IMR-90 (cell line): ENCODE results near the gene GAMT. TPM values are rescaled to one million over a fixed set of nuclear protein-coding genes. Genes with fewer than 3 reads are reported as not detected.

Source experiments
- polyA plus RNA-seq, 3 experiments: library from polyadenylated mRNA; depleted of rRNA; stranded (reverse); fragments of >200 nt; gene quantifications; 2 replicates each; pipeline ENCODE4 v1.2.3, GENCODE V29; 2012; ENCODE audit warnings: low replicate concordance in 1 of 3
- total RNA-seq: library from RNA; depleted of rRNA; stranded (reverse); fragments of >200 nt; gene quantifications from 2 replicates; pipeline ENCODE4 v1.2.3, GENCODE V29; 2012; rRNA removed

The GAMT gene
- total and polyA plus RNA-seq, 2 of the 4 experiments (the other 2 are of a cell fraction), result 22.8 to 51.8 TPM

Other genes starting within 250 kb of the GAMT start
- 13.4 and 13.6 TPM in 2 replicates for gene SBNO2, start 227.3 kb downstream of the GAMT start, total RNA-seq
- gene SBNO2, start 227.3 kb downstream of the GAMT start, polyA plus RNA-seq (2012; rRNA removed), result 40.4 and 40.5 TPM in 2 replicates
- 39.3 and 45.0 TPM in 2 replicates for gene STK11, start 195.8 kb downstream of the GAMT start, total RNA-seq
- gene STK11, start 195.8 kb downstream of the GAMT start, polyA plus RNA-seq (2012; rRNA removed), result 40.9 and 42.8 TPM in 2 replicates
- gene CBARP, start 163.5 kb downstream of the GAMT start, total RNA-seq, result 0.18 and 0.56 TPM in 2 replicates
- gene CBARP, start 163.5 kb downstream of the GAMT start, polyA plus RNA-seq (2012; rRNA removed), result 3.9 and 8.5 TPM in 2 replicates
- 7.3 and 13.6 TPM in 2 replicates for gene ATP5F1D, start 159.8 kb downstream of the GAMT start, total RNA-seq
- 140 and 189 TPM in 2 replicates for gene ATP5F1D, start 159.8 kb downstream of the GAMT start, polyA plus RNA-seq (2012; rRNA removed)
- 2.2 and 2.5 TPM in 2 replicates for gene MIDN, start 153.0 kb downstream of the GAMT start, total RNA-seq
- gene MIDN, start 153.0 kb downstream of the GAMT start, polyA plus RNA-seq (2012; rRNA removed), result 24.1 and 26.0 TPM in 2 replicates
- 226 and 299 TPM in 2 replicates for gene CIRBP, start 132.2 kb downstream of the GAMT start, total RNA-seq
- gene CIRBP, start 132.2 kb downstream of the GAMT start, polyA plus RNA-seq (2012; rRNA removed), result 405 and 542 TPM in 2 replicates
- 7.5 and 10.6 TPM in 2 replicates for gene FAM174C, start 126.0 kb downstream of the GAMT start, total RNA-seq
- gene FAM174C, start 126.0 kb downstream of the GAMT start, polyA plus RNA-seq (2012; rRNA removed), result 61.8 and 93.4 TPM in 2 replicates
- gene EFNA2, start 115.7 kb downstream of the GAMT start, total RNA-seq, result not detected in 2 replicates
- gene EFNA2, start 115.7 kb downstream of the GAMT start, polyA plus RNA-seq (2012; rRNA removed), result not detected in 2 replicates
- gene NDUFS7, start 17.6 kb downstream of the GAMT start, total RNA-seq, result 60.8 and 64.7 TPM in 2 replicates
- 136 and 167 TPM in 2 replicates for gene NDUFS7, start 17.6 kb downstream of the GAMT start, polyA plus RNA-seq (2012; rRNA removed)
- gene DAZAP1, start 6.0 kb upstream of the GAMT start, total RNA-seq, result 22.0 and 35.3 TPM in 2 replicates
- 62.8 and 63.6 TPM in 2 replicates for gene DAZAP1, start 6.0 kb upstream of the GAMT start, polyA plus RNA-seq (2012; rRNA removed)
- 834 and 1,179 TPM in 2 replicates for gene RPS15, start 36.9 kb upstream of the GAMT start, total RNA-seq
- 1,855 and 2,269 TPM in 2 replicates for gene RPS15, start 36.9 kb upstream of the GAMT start, polyA plus RNA-seq (2012; rRNA removed)
- 0.28 and 0.36 TPM in 2 replicates for gene APC2, start 48.6 kb upstream of the GAMT start, total RNA-seq
- 0.41 and 0.42 TPM in 2 replicates for gene APC2, start 48.6 kb upstream of the GAMT start, polyA plus RNA-seq (2012; rRNA removed)
- 10.4 and 10.6 TPM in 2 replicates for gene C19orf25, start 77.7 kb upstream of the GAMT start, total RNA-seq
- 34.9 and 40.8 TPM in 2 replicates for gene C19orf25, start 77.7 kb upstream of the GAMT start, polyA plus RNA-seq (2012; rRNA removed)
- 0.56 and 0.72 TPM in 2 replicates for gene PCSK4, start 88.8 kb upstream of the GAMT start, total RNA-seq
- 1.7 and 2.9 TPM in 2 replicates for gene PCSK4, start 88.8 kb upstream of the GAMT start, polyA plus RNA-seq (2012; rRNA removed)
- 1.3 and 1.7 TPM in 2 replicates for gene REEP6, start 89.6 kb upstream of the GAMT start, total RNA-seq
- 2.2 and 3.2 TPM in 2 replicates for gene REEP6, start 89.6 kb upstream of the GAMT start, polyA plus RNA-seq (2012; rRNA removed)
- gene ADAMTSL5, start 111.5 kb upstream of the GAMT start, total RNA-seq, result 0.83 and 0.90 TPM in 2 replicates
- gene ADAMTSL5, start 111.5 kb upstream of the GAMT start, polyA plus RNA-seq (2012; rRNA removed), result 10.8 and 13.4 TPM in 2 replicates
- not detected in 2 replicates for gene PLK5, start 122.5 kb upstream of the GAMT start, total RNA-seq
- gene PLK5, start 122.5 kb upstream of the GAMT start, polyA plus RNA-seq (2012; rRNA removed), result 0.04 TPM in 1 of 2 replicates, not detected in the other
- 9.1 and 11.9 TPM in 2 replicates for gene MEX3D, start 166.8 kb upstream of the GAMT start, total RNA-seq
- 9.6 and 18.2 TPM in 2 replicates for gene MEX3D, start 166.8 kb upstream of the GAMT start, polyA plus RNA-seq (2012; rRNA removed)
- 42.5 and 47.5 TPM in 2 replicates for gene MBD3, start 191.3 kb upstream of the GAMT start, total RNA-seq
- 66.3 and 79.9 TPM in 2 replicates for gene MBD3, start 191.3 kb upstream of the GAMT start, polyA plus RNA-seq (2012; rRNA removed)
- gene UQCR11, start 203.9 kb upstream of the GAMT start, total RNA-seq, result 22.8 and 29.2 TPM in 2 replicates
- 177 and 248 TPM in 2 replicates for gene UQCR11, start 203.9 kb upstream of the GAMT start, polyA plus RNA-seq (2012; rRNA removed)